ENCODE data around the gene SLC35G4.
"Not testable (repeated sequence)": the region's sequence is repeated elsewhere in the genome, so short reads cannot be mapped to it uniquely, and the experiment has no call there.

SLC35G4 gene

GRCh38 chr18:11614981-11615380, 5.6 kb downstream of the SLC35G4 start:
- DNase-seq, result not testable (repeated sequence)

GRCh38 chr18:11647310-11647709, 37.9 kb downstream of the SLC35G4 start:
- DNase-seq, result not testable (repeated sequence)

- not testable (repeated sequence) for DNase-seq
Measured at GRCh38 chr18:11647804-11648203, 38.4 kb downstream of the SLC35G4 start.

GRCh38 chr18:11649839-11650238, 40.4 kb downstream of the SLC35G4 start:
- DNase-seq, result no peak

DNA sequence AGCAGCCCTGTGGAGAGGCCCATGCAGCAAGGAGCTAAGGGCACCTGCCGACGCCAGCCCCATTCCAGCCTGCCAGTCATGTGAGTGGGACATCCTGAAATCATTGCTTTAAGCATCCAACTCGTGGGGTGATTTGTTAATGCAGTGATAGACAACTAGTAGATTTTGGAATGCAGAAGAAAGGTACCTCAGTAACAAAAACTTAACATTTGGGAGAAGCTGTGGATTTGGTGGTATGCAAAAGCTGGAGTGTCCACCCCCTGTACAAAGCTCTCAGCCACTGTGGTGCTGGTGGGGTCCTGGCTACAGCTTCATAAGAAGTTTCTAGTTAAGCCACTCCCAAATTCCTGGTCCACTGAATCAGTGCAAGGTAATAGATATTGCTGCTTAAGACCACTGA, 42.5 kb downstream of the SLC35G4 start:
- no peak for DNase-seq

GRCh38 chr18:11653521-11653920, 44.1 kb downstream of the SLC35G4 start:
- DNase-seq, result no peak

DNA sequence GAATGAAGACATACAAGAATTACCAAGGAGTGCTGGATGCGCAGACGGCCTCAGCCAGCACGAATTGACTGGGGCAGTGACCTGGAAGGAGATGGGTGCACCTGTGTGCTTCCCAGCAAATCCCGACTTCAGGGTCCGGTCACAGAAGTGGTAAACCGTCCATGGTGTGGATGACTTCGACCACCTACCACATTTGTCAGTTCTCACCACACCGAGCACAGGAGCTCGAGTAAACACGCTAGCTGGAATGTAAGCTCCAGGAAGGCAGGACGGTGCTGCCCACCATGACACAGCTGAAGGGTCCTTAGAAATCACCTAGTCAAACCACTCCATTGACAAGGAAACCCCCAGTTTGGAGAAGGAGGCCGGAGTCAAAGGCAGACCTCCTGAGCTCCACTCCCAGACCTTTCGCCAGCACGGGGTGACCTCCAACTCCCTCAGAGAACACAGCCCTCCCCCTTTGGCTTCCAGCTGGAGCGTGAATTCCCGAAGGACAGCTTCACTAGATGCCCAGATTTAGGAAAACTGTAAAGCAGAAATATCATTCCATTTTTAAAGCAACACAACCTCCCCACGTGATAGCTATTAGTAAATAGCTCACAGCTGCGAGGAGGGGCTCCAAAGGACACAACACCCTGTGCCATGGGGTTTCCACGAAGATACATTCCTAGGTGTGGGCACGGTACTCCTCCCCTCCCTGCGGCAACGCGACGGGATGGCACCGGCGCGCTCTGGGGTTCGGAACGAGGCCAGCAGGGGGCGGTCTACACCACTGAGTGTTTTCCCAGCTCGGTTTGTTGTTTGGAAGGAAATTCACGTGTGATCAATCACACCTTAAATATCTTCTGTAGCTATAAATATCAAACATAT, 45.6 kb downstream of the SLC35G4 start:
- no peak for DNase-seq

DNA sequence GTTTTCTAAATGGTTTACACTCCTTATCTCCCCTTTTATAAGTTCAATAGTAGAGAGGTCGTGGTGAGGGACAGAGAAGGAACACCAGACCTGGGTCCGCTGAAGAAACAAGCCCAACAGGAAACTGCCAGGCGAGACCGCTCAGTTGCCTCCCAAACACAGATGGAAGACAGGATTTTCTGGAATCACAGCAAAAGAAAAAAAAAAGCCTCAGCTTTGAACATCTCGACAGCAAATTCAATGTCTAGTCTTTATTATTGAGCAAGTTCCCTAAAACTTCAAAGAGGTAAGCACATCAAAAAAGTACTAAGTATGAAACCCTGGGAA, 46.2 kb downstream of the SLC35G4 start:
- DNase-seq, result no peak

DNA sequence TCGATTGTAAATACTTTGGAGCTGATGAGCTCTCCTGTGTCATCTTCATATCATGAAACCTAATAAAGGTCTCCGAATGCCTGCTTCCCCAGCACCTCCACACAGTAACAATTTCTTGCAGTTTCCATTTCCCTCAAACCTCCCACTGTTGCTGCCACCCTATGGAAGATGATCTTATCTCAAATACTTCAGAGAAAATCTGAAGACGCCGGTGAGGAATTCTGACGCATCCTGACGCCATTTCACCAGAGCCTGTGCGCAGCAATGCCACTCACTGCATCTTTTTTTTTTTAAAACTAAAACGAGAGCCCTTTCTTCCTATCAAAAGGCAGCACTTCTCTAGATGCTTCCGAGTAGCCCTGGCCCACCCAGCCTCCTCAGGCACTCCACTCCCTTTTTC, 47.8 kb downstream of the SLC35G4 start:
- no peak for DNase-seq

GRCh38 chr18:11657554-11657953, 48.2 kb downstream of the SLC35G4 start:
- no peak for DNase-seq

DNA sequence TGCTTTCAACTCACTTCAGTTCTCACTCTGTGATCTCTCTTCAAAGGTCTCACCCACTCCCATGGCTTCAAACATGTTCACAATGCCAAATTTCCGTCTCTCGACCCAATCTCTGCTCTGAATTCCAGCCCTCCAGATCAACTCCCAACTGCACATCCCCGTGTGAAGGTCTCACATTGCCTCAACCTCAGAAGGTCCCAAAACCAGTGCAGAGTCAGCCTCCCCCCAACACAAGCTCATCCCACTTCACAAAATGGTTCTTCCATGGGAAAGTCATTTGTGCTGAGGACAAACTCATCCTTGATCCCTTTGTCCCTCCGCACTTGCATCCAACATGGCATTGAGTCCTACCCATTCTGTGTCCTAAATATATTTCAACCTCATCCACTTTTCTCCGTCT, 48.6 kb downstream of the SLC35G4 start:
- DNase-seq, result no peak

DNA sequence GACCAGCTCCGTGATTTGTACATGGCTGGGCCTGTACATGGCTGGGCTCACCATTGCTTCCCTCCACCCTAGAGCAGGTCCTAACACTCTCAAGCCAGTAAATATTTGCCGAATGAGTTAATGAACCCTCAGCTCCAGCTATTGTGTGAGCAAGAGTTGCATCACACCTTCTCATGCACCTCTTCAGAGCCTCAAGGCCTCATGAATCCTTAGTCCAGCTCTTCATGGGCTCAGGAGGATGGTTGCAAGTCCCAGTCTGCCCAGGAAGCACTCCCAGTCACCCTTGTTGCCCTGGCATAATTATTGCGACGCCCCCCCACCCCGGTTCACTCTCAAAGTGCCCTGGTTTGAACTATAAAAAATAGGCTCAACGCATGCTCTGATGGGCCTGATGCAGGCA, 49.6 kb downstream of the SLC35G4 start:
- DNase-seq, result no peak
